IMR-90 (cell line): ENCODE data around the gene CCDC116. TPM values are rescaled to one million over a fixed set of nuclear protein-coding genes. Genes with fewer than 3 reads are reported as not detected.
"Not testable (repeated sequence)": the region's sequence is repeated elsewhere in the genome, so short reads cannot be mapped to it uniquely, and the experiment has no call there.

Source experiments
- ATAC-seq: fragments of 200-7000 bp; cut with Tn5 transposase; 2 replicates; pipeline ENCODE4 v1.9.1; 2020; ENCODE audit warnings: low read depth, mild to moderate bottlenecking, moderate library complexity
- BruUV-seq: library from RNA; stranded (reverse); fragments of 400-500 nt; replicated peaks from 2 replicates; lab custom pipeline; 2021; lab: Mats Ljungman, UMichigan
- CTCF ChIA-PET: fragments of 300-600 bp; formaldehyde crosslinking; extraction: SDS; loops from one replicate; lab custom pipeline; 2021; ENCODE audit warnings: antibody characterized with exemption; lab: Yijun Ruan, JAX
- POLR2A ChIA-PET: fragments of 300-600 bp; sonication (Branson Sonifier 250); formaldehyde crosslinking; loops from one replicate; lab custom pipeline; 2022; ENCODE audit warnings: antibody characterized with exemption; ENCODE audit not compliant: unreplicated experiment; lab: Charles Lee
- DNase-seq: peaks from one replicate; pipeline ENCODE4 v3.0.0; 2013
- H2AFZ ChIP-seq: replicated peaks from 2 replicates; pipeline ENCODE3; 2013; ENCODE audit warnings: low read length, mild to moderate bottlenecking; ENCODE audit not compliant: poor library complexity
- H2AK5ac ChIP-seq: 2 replicates; pipeline ENCODE4 v1.6.1; 2013; ENCODE audit warnings: low read depth, low read length, inconsistent platforms
- H2AK9ac ChIP-seq: replicated peaks from 2 replicates; pipeline ENCODE3; 2013; ENCODE audit warnings: mild to moderate bottlenecking, low read depth, low read length, moderate library complexity; ENCODE audit not compliant: poor library complexity
- H2BK120ac ChIP-seq: 2 replicates; pipeline ENCODE4 v1.6.1; 2013; ENCODE audit warnings: low read depth, low read length, inconsistent platforms
- H2BK15ac ChIP-seq: 3 replicates; pipeline ENCODE4 v1.6.1; 2013; ENCODE audit warnings: low read depth, low read length, inconsistent platforms
- H2BK20ac ChIP-seq: 2 replicates; pipeline ENCODE4 v1.6.1; 2013; ENCODE audit warnings: low read depth, mild to moderate bottlenecking, inconsistent platforms, low read length, moderate library complexity
- H2BK5ac ChIP-seq: 2 replicates; pipeline ENCODE4 v1.6.1; 2013; ENCODE audit warnings: mild to moderate bottlenecking, low read depth, low read length, inconsistent platforms; ENCODE audit not compliant: poor library complexity, severe bottlenecking
- H3K14ac ChIP-seq: replicated peaks from 2 replicates; pipeline ENCODE4 v1.6.1; 2013; ENCODE audit warnings: low read depth, low read length, inconsistent platforms
- H3K18ac ChIP-seq: 2 replicates; pipeline ENCODE4 v1.6.1; 2013; ENCODE audit warnings: low read depth, low read length, control low read depth
- H3K23ac ChIP-seq: 2 replicates; pipeline ENCODE4 v1.6.1; 2013; ENCODE audit warnings: low read depth, low read length, inconsistent platforms
- H3K27ac ChIP-seq: 2 replicates; pipeline ENCODE4 v1.5.1; 2013; ENCODE audit warnings: mild to moderate bottlenecking, control low read depth, low read length; ENCODE audit not compliant: insufficient read depth
- H3K27me3 ChIP-seq: 2 replicates; pipeline ENCODE4 v1.6.1; 2013; ENCODE audit warnings: low read length; ENCODE audit not compliant: control insufficient read depth, insufficient read depth
- H3K36me3 ChIP-seq: 2 replicates; pipeline ENCODE4 v1.6.1; 2013; ENCODE audit warnings: low read length, mixed read lengths; ENCODE audit not compliant: control insufficient read depth, insufficient read depth
- H3K4ac ChIP-seq: 2 replicates; pipeline ENCODE4 v1.6.1; 2013; ENCODE audit warnings: low read depth, low read length, inconsistent platforms
- H3K4me1 ChIP-seq: 2 replicates; pipeline ENCODE4 v1.6.1; 2013; ENCODE audit warnings: low read length, mixed read lengths; ENCODE audit not compliant: control insufficient read depth, insufficient read depth
- H3K4me2 ChIP-seq: 2 replicates; pipeline ENCODE4 v1.6.1; 2013; ENCODE audit warnings: low read depth, mild to moderate bottlenecking, control low read depth, low read length, moderate library complexity
- H3K4me3 ChIP-seq: 2 replicates; pipeline ENCODE4 v1.5.1; 2013; ENCODE audit warnings: low read depth, mild to moderate bottlenecking, control low read depth, low read length, moderate library complexity; ENCODE audit not compliant: insufficient read depth
- H3K56ac ChIP-seq: 2 replicates; pipeline ENCODE4 v1.6.1; 2013; ENCODE audit warnings: low read length, inconsistent platforms; ENCODE audit not compliant: insufficient read depth; ENCODE audit errors: extremely low read depth
- H3K79me1 ChIP-seq, 2 experiments: 2 replicates each; pipeline ENCODE4 v1.6.1; 2013; ENCODE audit warnings: low read length in 2 of 2, inconsistent platforms in 1 of 2, low read depth in 1 of 2
- H3K9ac ChIP-seq: 2 replicates; pipeline ENCODE4 v1.6.1; 2013; ENCODE audit warnings: low read depth, low read length, control low read depth
- H3K9me1 ChIP-seq: 2 replicates; pipeline ENCODE4 v1.6.1; 2013; ENCODE audit warnings: low read length, inconsistent platforms; ENCODE audit not compliant: insufficient read depth
- H3K9me3 ChIP-seq: 2 replicates; pipeline ENCODE4 v1.6.1; 2013; ENCODE audit warnings: low read length; ENCODE audit not compliant: control insufficient read depth, insufficient read depth
- H4K20me1 ChIP-seq: 2 replicates; pipeline ENCODE4 v1.6.1; 2013; ENCODE audit warnings: low read length, inconsistent platforms; ENCODE audit not compliant: insufficient read depth
- H4K5ac ChIP-seq: 2 replicates; pipeline ENCODE4 v1.6.1; 2013; ENCODE audit warnings: mild to moderate bottlenecking, low read depth, low read length, control low read depth
- H4K8ac ChIP-seq, 2 experiments: 2 replicates each; pipeline ENCODE4 v1.6.1; 2013; ENCODE audit warnings: low read depth in 2 of 2, low read length in 2 of 2, control low read depth in 1 of 2, inconsistent platforms in 1 of 2
- H4K91ac ChIP-seq: 2 replicates; pipeline ENCODE4 v1.6.1; 2013; ENCODE audit warnings: low read depth, low read length, inconsistent platforms; ENCODE audit not compliant: insufficient read depth
- MAFK ChIP-seq: IDR thresholded peaks from 2 replicates; pipeline ENCODE4 v1.6.1; 2012; ENCODE audit warnings: low read depth, low read length, improper control_type of control experiment
- MAZ ChIP-seq: IDR thresholded peaks from 2 replicates; pipeline ENCODE4 v1.6.1; 2012; ENCODE audit warnings: low read depth, mild to moderate bottlenecking, low read length, improper control_type of control experiment, moderate library complexity, borderline replicate concordance
- POLR2A ChIP-seq: IDR thresholded peaks from 2 replicates; pipeline ENCODE4 v1.6.1; 2012; ENCODE audit warnings: mild to moderate bottlenecking, low read depth, low read length
- RFX5 ChIP-seq: IDR thresholded peaks from 2 replicates; pipeline ENCODE4 v1.8.0; 2012; ENCODE audit warnings: low read depth, mild to moderate bottlenecking, low read length, moderate library complexity
- WGBS, 2 experiments: methylation state at CpG; one replicate each; pipeline versions ENCODE4 v1.1.5 to v1.1.7; 2013; ENCODE audit warnings: missing lambda C conversion rate in 2 of 2; ENCODE audit not compliant: insufficient read length in 1 of 2; ENCODE audit errors: extremely low coverage in 2 of 2; 5-methylcytosine and 5-hydroxymethylcytosine counted together
- dilution Hi-C: fragments of 300-500 bp; cut with HindIII; formaldehyde crosslinking; loops from one replicate; pipeline ENCODE4 v1.14.3; 2018; ENCODE audit warnings: low sequenced_read_pairs; ENCODE audit not compliant: unreplicated experiment
- in situ Hi-C: fragments of 300-500 bp; cut with MboI; formaldehyde crosslinking; loops from 3 replicates; pipeline ENCODE4 v1.14.3; 2019; ENCODE audit warnings: low sequenced_read_pairs, inconsistent platforms, mixed read lengths
- intact Hi-C: fragments of 100-400 bp; cut with micrococcal nuclease; formaldehyde crosslinking; loops from 2 replicates; pipeline ENCODE4 v1.10.0; 2022
- polyA plus RNA-seq, 3 experiments: library from polyadenylated mRNA; depleted of rRNA; stranded (reverse); fragments of >200 nt; gene quantifications; 2 replicates each; pipeline ENCODE4 v1.2.3, GENCODE V29; 2012; ENCODE audit warnings: low replicate concordance in 1 of 3
- total RNA-seq: library from RNA; depleted of rRNA; stranded (reverse); fragments of >200 nt; gene quantifications from 2 replicates; pipeline ENCODE4 v1.2.3, GENCODE V29; 2012

Gene CCDC116
- total and polyA plus RNA-seq, 2 of the 4 experiments (the other 2 are of a cell fraction) = under 0.01 to 0.27 TPM

DNA sequence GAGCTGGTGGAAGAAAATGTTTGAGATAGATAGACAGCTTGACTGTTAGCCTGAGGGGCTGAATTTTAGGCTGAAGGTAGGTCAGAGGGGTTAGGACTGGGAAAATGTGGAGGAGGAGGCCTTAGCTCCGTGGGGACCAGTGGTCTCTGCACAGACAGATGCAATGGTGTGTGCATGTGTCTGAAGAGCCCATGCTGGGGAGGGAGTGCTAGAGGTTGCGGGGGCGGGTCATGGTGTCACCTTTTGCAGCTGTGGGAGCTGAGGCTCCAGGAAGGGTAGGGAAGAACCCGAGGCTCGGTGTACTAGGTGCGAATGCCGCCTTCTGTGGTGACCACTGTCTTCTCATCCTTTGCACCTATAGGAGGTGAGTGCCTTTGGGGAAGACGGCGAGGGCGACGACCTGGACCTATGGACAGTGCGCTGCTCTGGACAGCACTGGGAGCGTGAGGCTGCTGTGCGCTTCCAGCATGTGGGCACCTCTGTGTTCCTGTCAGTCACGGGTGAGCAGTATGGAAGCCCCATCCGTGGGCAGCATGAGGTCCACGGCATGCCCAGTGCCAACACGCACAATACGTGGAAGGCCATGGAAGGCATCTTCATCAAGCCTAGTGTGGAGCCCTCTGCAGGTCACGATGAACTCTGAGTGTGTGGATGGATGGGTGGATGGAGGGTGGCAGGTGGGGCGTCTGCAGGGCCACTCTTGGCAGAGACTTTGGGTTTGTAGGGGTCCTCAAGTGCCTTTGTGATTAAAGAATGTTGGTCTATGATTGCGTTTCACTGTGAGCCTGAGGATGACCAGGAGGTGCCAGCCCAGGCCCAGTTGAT lies 11.2 kb downstream of the CCDC116 start (continued):
- TF ChIP-seq MAZ (no peak), RFX5 (no peak), MAFK (no peak), POLR2A (no peak)

- dilution Hi-C loops, H3K27me3 ChIP-seq, H3K18ac ChIP-seq, H3K36me3 ChIP-seq, in situ Hi-C loops, H2BK15ac ChIP-seq, H3K9ac ChIP-seq, H2AK5ac ChIP-seq, H3K4ac ChIP-seq, H3K23ac ChIP-seq, H3K4me3 ChIP-seq, H2AFZ ChIP-seq, H3K4me2 ChIP-seq, H4K5ac ChIP-seq, intact Hi-C loops, BruUV-seq, H2AK9ac ChIP-seq, POLR2A ChIA-PET, ATAC-seq, H3K27ac ChIP-seq, H3K9me3 ChIP-seq, H3K9me1 ChIP-seq, H3K56ac ChIP-seq, H2BK5ac ChIP-seq, H3K14ac ChIP-seq, H4K91ac ChIP-seq, H2BK20ac ChIP-seq, DNase-seq, H4K8ac ChIP-seq, H2BK120ac ChIP-seq, H3K4me1 ChIP-seq, CTCF ChIA-PET: not testable (repeated sequence)
- no CpG with 5 or more reads among the region's 6 CpGs for WGBS, 2 experiments
- Histone ChIP-seq H3K79me1 (peaks cover 6 to 27% of the 10 kb centered on the region in 2 experiments; a peak in 3 of 4 replicates), H4K20me1 (peaks cover 14% of the 10 kb centered on the region)
These were observed 13.0 kb downstream of the CCDC116 start for GRCh38 chr22:21645513-21645912.
